ENCODE results near the gene MMD2. TPM values are rescaled to one million over a fixed set of nuclear protein-coding genes. Genes with fewer than 3 reads are reported as not detected.

MMD2 gene
- total RNA-seq, 3 donors from 2014 or later: not detected

- Mint-ChIP-seq H3K27me3 (ENCODE audit: low read depth) (no peaks in the 10 kb centered on the region), H3K9me3 (no peaks in the 10 kb centered on the region), H3K36me3 (ENCODE audit: insufficient read depth) (no peaks in the 10 kb centered on the region), H3K4me1 (ENCODE audit: low read depth) (no peaks in the 10 kb centered on the region), H3K4me3 (no peak overlapping the region)
- DNase-seq (no peak), ATAC-seq (no peak)
These were observed 18.8 kb downstream of the MMD2 start for GRCh38 chr7:4939971-4940728.

- Mint-ChIP-seq H3K4me3 (no peak overlapping the region), H3K4me1 (ENCODE audit: low read depth) (no peaks in the 10 kb centered on the region), H3K36me3 (ENCODE audit: insufficient read depth) (no peaks in the 10 kb centered on the region), H3K27me3 (ENCODE audit: low read depth) (no peaks in the 10 kb centered on the region), H3K9me3 (no peaks in the 10 kb centered on the region)
- ATAC-seq: no peak
- DNase-seq: no peak
These were observed 21.6 kb downstream of the MMD2 start for GRCh38 chr7:4937411-4937810.

GRCh38 chr7:4934419-4935025 lies 24.5 kb downstream of the MMD2 start:
- Mint-ChIP-seq H3K9me3 (no peaks in the 10 kb centered on the region), H3K27me3 (ENCODE audit: low read depth) (peaks cover 3% of the 10 kb centered on the region), H3K4me3 (no peak overlapping the region), H3K36me3 (ENCODE audit: insufficient read depth) (no peaks in the 10 kb centered on the region), H3K4me1 (ENCODE audit: low read depth) (no peaks in the 10 kb centered on the region)
- ATAC-seq (no peak), DNase-seq (no peak)

GRCh38 chr7:4931943-4932342 lies 27.0 kb downstream of the MMD2 start:
- Mint-ChIP-seq H3K36me3 (ENCODE audit: insufficient read depth) (no peaks in the 10 kb centered on the region), H3K4me3 (no peak overlapping the region), H3K9me3 (no peaks in the 10 kb centered on the region), H3K4me1 (ENCODE audit: low read depth) (no peaks in the 10 kb centered on the region), H3K27me3 (ENCODE audit: low read depth) (peaks cover 9% of the 10 kb centered on the region)
- ATAC-seq: no peak
- DNase-seq: no peak

GRCh38 chr7:4929005-4929404 lies 30.0 kb downstream of the MMD2 start:
- Mint-ChIP-seq H3K4me1 (ENCODE audit: low read depth) (no peaks in the 10 kb centered on the region), H3K36me3 (ENCODE audit: insufficient read depth) (no peaks in the 10 kb centered on the region), H3K27me3 (ENCODE audit: low read depth) (peaks cover 9% of the 10 kb centered on the region), H3K9me3 (no peaks in the 10 kb centered on the region), H3K4me3 (no peak overlapping the region)
- DNase-seq (no peak), ATAC-seq (no peak)

- Mint-ChIP-seq H3K36me3 (ENCODE audit: insufficient read depth) (no peaks in the 10 kb centered on the region), H3K4me3 (no peak overlapping the region), H3K27me3 (ENCODE audit: low read depth) (peaks cover 9% of the 10 kb centered on the region), H3K4me1 (ENCODE audit: low read depth) (no peaks in the 10 kb centered on the region), H3K9me3 (no peaks in the 10 kb centered on the region)
- DNase-seq (no peak), ATAC-seq (no peak)
These were observed 30.5 kb downstream of the MMD2 start for GRCh38 chr7:4928445-4928844.

GRCh38 chr7:4919969-4920766 lies 38.8 kb downstream of the MMD2 start:
- no peaks in the 10 kb centered on the region for H3K4me1 Mint-ChIP-seq (ENCODE audit: low read depth)
- H3K27me3 Mint-ChIP-seq (ENCODE audit: low read depth): peaks cover 4% of the 10 kb centered on the region
- H3K36me3 Mint-ChIP-seq (ENCODE audit: insufficient read depth): no peaks in the 10 kb centered on the region
- ATAC-seq: no peak
- no peak for DNase-seq
- no peaks in the 10 kb centered on the region for H3K9me3 Mint-ChIP-seq
- no peak overlapping the region for H3K4me3 Mint-ChIP-seq

- Mint-ChIP-seq H3K27me3 (ENCODE audit: low read depth) (peaks cover 8% of the 10 kb centered on the region), H3K36me3 (ENCODE audit: insufficient read depth) (no peaks in the 10 kb centered on the region), H3K4me3 (no peak overlapping the region), H3K9me3 (no peaks in the 10 kb centered on the region), H3K4me1 (ENCODE audit: low read depth) (no peaks in the 10 kb centered on the region)
- DNase-seq (no peak), ATAC-seq (no peak)
These were observed 42.9 kb downstream of the MMD2 start for GRCh38 chr7:4916113-4916512.

- H3K4me3 Mint-ChIP-seq: no peak overlapping the region
- H3K9me3 Mint-ChIP-seq: no peaks in the 10 kb centered on the region
- peaks cover 5% of the 10 kb centered on the region for H3K27me3 Mint-ChIP-seq (ENCODE audit: low read depth)
- ATAC-seq: no peak
- no peak for DNase-seq
- H3K36me3 Mint-ChIP-seq (ENCODE audit: insufficient read depth): no peaks in the 10 kb centered on the region
- no peaks in the 10 kb centered on the region for H3K4me1 Mint-ChIP-seq (ENCODE audit: low read depth)
These were observed 47.7 kb downstream of the MMD2 start for GRCh38 chr7:4911111-4911828.

- H3K9me3 Mint-ChIP-seq: no peaks in the 10 kb centered on the region
- H3K4me1 Mint-ChIP-seq (ENCODE audit: low read depth): no peaks in the 10 kb centered on the region
- no peaks in the 10 kb centered on the region for H3K36me3 Mint-ChIP-seq (ENCODE audit: insufficient read depth)
- no peak for DNase-seq
- H3K4me3 Mint-ChIP-seq: no peak overlapping the region
- ATAC-seq: no peak
- peaks cover 3% of the 10 kb centered on the region for H3K27me3 Mint-ChIP-seq (ENCODE audit: low read depth)
These were observed 52.3 kb downstream of the MMD2 start for GRCh38 chr7:4906682-4907081.

- Mint-ChIP-seq H3K27me3 (ENCODE audit: low read depth) (peaks cover 3% of the 10 kb centered on the region), H3K9me3 (no peaks in the 10 kb centered on the region), H3K36me3 (ENCODE audit: insufficient read depth) (no peaks in the 10 kb centered on the region), H3K4me1 (ENCODE audit: low read depth) (no peaks in the 10 kb centered on the region), H3K4me3 (no peak overlapping the region)
- ATAC-seq (no peak), DNase-seq (no peak)
These were observed 53.8 kb downstream of the MMD2 start for GRCh38 chr7:4905171-4905570.

- H3K4me1 Mint-ChIP-seq (ENCODE audit: low read depth): no peaks in the 10 kb centered on the region
- no peak for ATAC-seq
- H3K36me3 Mint-ChIP-seq (ENCODE audit: insufficient read depth): no peaks in the 10 kb centered on the region
- H3K9me3 Mint-ChIP-seq: no peaks in the 10 kb centered on the region
- DNase-seq: no peak
- H3K27me3 Mint-ChIP-seq (ENCODE audit: low read depth): peaks cover 6% of the 10 kb centered on the region
- no peak overlapping the region for H3K4me3 Mint-ChIP-seq
These were observed 54.6 kb downstream of the MMD2 start for GRCh38 chr7:4904346-4904745.

- Mint-ChIP-seq H3K9me3 (peaks cover 9% of the 10 kb centered on the region), H3K4me1 (ENCODE audit: low read depth) (no peaks in the 10 kb centered on the region), H3K27me3 (ENCODE audit: low read depth) (peaks cover 10% of the 10 kb centered on the region), H3K4me3 (no peak overlapping the region), H3K36me3 (ENCODE audit: insufficient read depth) (no peaks in the 10 kb centered on the region)
- DNase-seq (no peak), ATAC-seq (no peak)
These were observed 63.2 kb downstream of the MMD2 start for GRCh38 chr7:4895766-4896165.

- DNase-seq: no peak
- Mint-ChIP-seq H3K9me3 (peaks cover 9% of the 10 kb centered on the region), H3K36me3 (ENCODE audit: insufficient read depth) (no peaks in the 10 kb centered on the region), H3K4me3 (no peak overlapping the region), H3K4me1 (ENCODE audit: low read depth) (no peaks in the 10 kb centered on the region), H3K27me3 (ENCODE audit: low read depth) (peaks cover 7% of the 10 kb centered on the region)
- ATAC-seq: no peak
These were observed 64.5 kb downstream of the MMD2 start for GRCh38 chr7:4894482-4894881.

Measured in activated T-cell treated with anti-CD3 and anti-CD28 coated beads, Interleukin-2, amount 50 U/mL, for 4 hours (primary cell).